HL-60 (cell line): ENCODE results near the gene SNAPC3.
"Not testable (repeated sequence)": the region's sequence is repeated elsewhere in the genome, so short reads cannot be mapped to it uniquely, and the experiment has no call there.

ENCODE experiments used
- DNase-seq, 2 experiments: peaks; one replicate each; pipeline ENCODE4 v3.0.0-alpha.2; 2010 to 2020; ENCODE audit warnings: low read depth in 1 of 2, low spot score in 1 of 2
- H3K27ac ChIP-seq: fragments of 250-450 bp; sonication (Bioruptor Pico); replicated peaks from 2 replicates; pipeline ENCODE4 v1.5.1; 2020; ENCODE audit warnings: mild to moderate bottlenecking, moderate library complexity
- H3K27me3 ChIP-seq: fragments of 250-450 bp; sonication (Bioruptor Pico); 2 replicates; pipeline ENCODE4 v1.5.1; 2021; ENCODE audit warnings: mild to moderate bottlenecking, moderate library complexity; ENCODE audit not compliant: insufficient read depth, poor library complexity, severe bottlenecking
- H3K4me3 ChIP-seq: replicated peaks from 2 replicates; pipeline ENCODE4 v1.5.1; 2011; ENCODE audit warnings: mild to moderate bottlenecking, control low read depth, low read length; ENCODE audit not compliant: insufficient read depth
- GABPA ChIP-seq: IDR thresholded peaks from 2 replicates; pipeline ENCODE4 v1.6.1; 2012; ENCODE audit warnings: low read depth
- POLR2AphosphoS5 ChIP-seq: IDR thresholded peaks from 2 replicates; pipeline ENCODE4 v1.6.1; 2012; ENCODE audit warnings: low read depth
- REST ChIP-seq: IDR thresholded peaks from 2 replicates; pipeline ENCODE4 v1.6.1; 2012; ENCODE audit warnings: low read depth; ENCODE audit not compliant: insufficient replicate concordance
- SPI1 ChIP-seq: IDR thresholded peaks from 2 replicates; pipeline ENCODE4 v1.6.1; 2012; ENCODE audit warnings: low read depth, mild to moderate bottlenecking, borderline replicate concordance
- TF ChIP-seq, protein P1 (sequence below): IDR thresholded peaks from one replicate; pipeline ENCODE4 v1.5.1; 2011; ENCODE audit warnings: low read length, control low read depth, inconsistent platforms; ENCODE audit not compliant: insufficient read depth

Gene SNAPC3

DNA sequence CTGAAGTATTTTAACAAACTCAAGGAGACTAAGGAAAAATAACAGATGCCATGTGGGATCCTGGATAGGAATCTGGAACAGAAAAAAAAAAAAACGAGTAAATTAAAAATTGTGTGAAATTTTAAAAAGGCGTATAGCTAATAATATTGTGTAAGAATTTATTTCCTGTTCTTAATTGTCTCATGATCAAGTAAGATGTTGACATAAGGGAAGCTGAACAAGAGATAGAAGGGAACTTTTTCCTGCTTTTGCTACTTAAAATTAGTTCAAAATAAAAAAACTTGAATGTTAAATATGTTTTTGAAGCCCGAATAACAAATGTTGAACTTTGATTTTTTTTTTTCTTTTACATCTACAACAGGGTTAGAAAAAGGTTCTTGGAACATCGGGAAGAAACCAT is 10.5 kb downstream of the SNAPC3 start:
- no peaks in the 10 kb centered on the region for H3K27me3 ChIP-seq
- H3K4me3 ChIP-seq: no peak overlapping the region
- no peak for DNase-seq
- no peak overlapping the region for H3K27ac ChIP-seq
- no peak for TF ChIP-seq SPI1

- no peak overlapping the region for H3K27ac ChIP-seq
- H3K27me3 ChIP-seq: no peaks in the 10 kb centered on the region
Observed at GRCh38 chr9:15433661-15434060, 11.0 kb downstream of the SNAPC3 start.

DNA sequence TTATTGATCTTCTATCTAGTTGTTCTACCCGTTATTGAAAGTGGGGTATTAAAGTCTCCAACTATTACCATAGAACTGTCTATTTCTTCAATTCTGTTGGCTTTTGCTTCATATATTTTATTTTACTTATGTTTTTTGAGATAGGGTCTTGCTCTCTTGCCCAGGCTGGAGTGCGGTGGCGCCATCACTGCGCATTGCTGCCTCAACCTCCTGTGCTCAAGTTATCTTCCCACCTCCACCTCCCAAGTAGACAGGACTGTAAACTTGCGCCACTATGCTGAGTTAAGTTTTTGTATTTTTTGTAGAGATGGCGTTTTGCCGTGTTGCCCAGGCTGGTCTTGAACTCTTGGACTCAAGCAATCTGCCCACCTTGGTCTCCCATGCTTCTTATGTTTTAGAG is 16.2 kb downstream of the SNAPC3 start:
- no peak for DNase-seq
- Histone ChIP-seq H3K27ac (no peak overlapping the region), H3K27me3 (no peaks in the 10 kb centered on the region), H3K4me3 (no peak overlapping the region)
- TF ChIP-seq POLR2AphosphoS5 (no peak), GABPA (no peak), REST (no peak), SPI1 (no peak)
- TF ChIP-seq, protein P1, sequence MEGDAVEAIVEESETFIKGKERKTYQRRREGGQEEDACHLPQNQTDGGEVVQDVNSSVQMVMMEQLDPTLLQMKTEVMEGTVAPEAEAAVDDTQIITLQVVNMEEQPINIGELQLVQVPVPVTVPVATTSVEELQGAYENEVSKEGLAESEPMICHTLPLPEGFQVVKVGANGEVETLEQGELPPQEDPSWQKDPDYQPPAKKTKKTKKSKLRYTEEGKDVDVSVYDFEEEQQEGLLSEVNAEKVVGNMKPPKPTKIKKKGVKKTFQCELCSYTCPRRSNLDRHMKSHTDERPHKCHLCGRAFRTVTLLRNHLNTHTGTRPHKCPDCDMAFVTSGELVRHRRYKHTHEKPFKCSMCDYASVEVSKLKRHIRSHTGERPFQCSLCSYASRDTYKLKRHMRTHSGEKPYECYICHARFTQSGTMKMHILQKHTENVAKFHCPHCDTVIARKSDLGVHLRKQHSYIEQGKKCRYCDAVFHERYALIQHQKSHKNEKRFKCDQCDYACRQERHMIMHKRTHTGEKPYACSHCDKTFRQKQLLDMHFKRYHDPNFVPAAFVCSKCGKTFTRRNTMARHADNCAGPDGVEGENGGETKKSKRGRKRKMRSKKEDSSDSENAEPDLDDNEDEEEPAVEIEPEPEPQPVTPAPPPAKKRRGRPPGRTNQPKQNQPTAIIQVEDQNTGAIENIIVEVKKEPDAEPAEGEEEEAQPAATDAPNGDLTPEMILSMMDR: no peak

More at GRCh38 chr9:15433661-15434060, 11.0 kb downstream of the SNAPC3 start:
- no peak for TF ChIP-seq SPI1
- no peak for TF ChIP-seq GABPA
- TF ChIP-seq REST: no peak
- no peak for TF ChIP-seq POLR2AphosphoS5
- TF ChIP-seq, protein P1: no peak
- no peak for DNase-seq
- H3K4me3 ChIP-seq: no peak overlapping the region

DNA sequence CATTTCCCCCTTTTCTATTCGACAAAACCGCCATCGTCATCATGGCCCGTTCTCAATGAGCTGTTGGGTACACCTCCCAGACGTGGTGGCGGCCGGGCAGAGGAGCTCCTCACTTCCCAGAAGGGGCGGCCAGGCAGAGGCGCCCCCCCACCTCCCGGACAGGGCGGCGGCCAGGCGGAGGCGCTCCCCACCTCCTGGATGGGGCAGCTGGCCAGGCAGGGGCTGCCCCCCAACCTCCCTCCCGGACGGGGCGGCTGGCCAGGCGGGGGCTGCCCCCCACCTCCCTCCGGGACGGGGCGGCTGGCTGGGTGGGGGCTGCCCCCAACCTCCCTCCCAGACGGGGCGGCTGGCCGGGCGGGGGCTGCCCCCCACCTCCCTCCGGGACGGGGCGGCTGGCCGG is 19.2 kb downstream of the SNAPC3 start:
- not testable (repeated sequence) for DNase-seq, H3K27ac ChIP-seq, H3K27me3 ChIP-seq, H3K4me3 ChIP-seq

GRCh38 chr9:15442264-15442663 is 19.6 kb downstream of the SNAPC3 start:
- H3K27ac ChIP-seq, H3K4me3 ChIP-seq, H3K27me3 ChIP-seq, DNase-seq: not testable (repeated sequence)
